HG03457 (cell line): ENCODE results near the gene OSM.
"Not testable (repeated sequence)": the region's sequence is repeated elsewhere in the genome, so short reads cannot be mapped to it uniquely, and the experiment has no call there.

Source experiments
- ATAC-seq: cut with Tn5 transposase; IDR thresholded peaks from one replicate; pipeline ENCODE4 v1.9.1; 2021; ENCODE audit warnings: moderate number of reproducible peaks; ENCODE audit not compliant: unreplicated experiment

OSM gene

GRCh38 chr22:30230330-30230729 is 36.3 kb downstream of the OSM start:
- no peak for ATAC-seq

- no peak for ATAC-seq
These were observed 37.9 kb downstream of the OSM start for GRCh38 chr22:30228509-30229359.

- no peak for ATAC-seq
These were observed 39.0 kb downstream of the OSM start for GRCh38 chr22:30227438-30228228.

- no peak for ATAC-seq
These were observed 40.3 kb downstream of the OSM start for GRCh38 chr22:30226192-30226832.

GRCh38 chr22:30225220-30225927 is 41.3 kb downstream of the OSM start:
- no peak for ATAC-seq

- ATAC-seq = no peak
These were observed 42.3 kb downstream of the OSM start for GRCh38 chr22:30224161-30224857.

- ATAC-seq = no peak
These were observed 43.3 kb downstream of the OSM start for GRCh38 chr22:30223303-30223702.

- ATAC-seq = no peak
These were observed 44.3 kb downstream of the OSM start for GRCh38 chr22:30222321-30222720.

GRCh38 chr22:30221121-30221992 is 45.3 kb downstream of the OSM start:
- no peak for ATAC-seq

- ATAC-seq = no peak
These were observed 46.2 kb downstream of the OSM start for GRCh38 chr22:30220338-30221012.

GRCh38 chr22:30219668-30220278 is 46.9 kb downstream of the OSM start:
- ATAC-seq = no peak

- ATAC-seq = no peak
These were observed 47.5 kb downstream of the OSM start for GRCh38 chr22:30219049-30219654.

- ATAC-seq = no peak
These were observed 48.7 kb downstream of the OSM start for GRCh38 chr22:30217698-30218560.

- ATAC-seq = no peak
These were observed 49.9 kb downstream of the OSM start for GRCh38 chr22:30216710-30217109.

GRCh38 chr22:30216272-30216671 is 50.4 kb downstream of the OSM start:
- ATAC-seq = not testable (repeated sequence)

- no peak for ATAC-seq
These were observed 51.8 kb downstream of the OSM start for GRCh38 chr22:30214703-30215407.
